ENCODE measurements around the gene GPC6.

GPC6 gene

GRCh38 chr13:93925990-93926389, 699.4 kb downstream of the GPC6 start:
- Histone ChIP-seq H3K4me3 (ENCODE audit: low read depth, low read length) (no peak overlapping the region), H3K36me3 (replicated peaks) (no peaks in the 10 kb centered on the region), H3K27me3 (replicated peaks) (no peaks in the 10 kb centered on the region), H3K27ac (no peak overlapping the region)
- no peak for DNase-seq
- TF ChIP-seq, protein P1, sequence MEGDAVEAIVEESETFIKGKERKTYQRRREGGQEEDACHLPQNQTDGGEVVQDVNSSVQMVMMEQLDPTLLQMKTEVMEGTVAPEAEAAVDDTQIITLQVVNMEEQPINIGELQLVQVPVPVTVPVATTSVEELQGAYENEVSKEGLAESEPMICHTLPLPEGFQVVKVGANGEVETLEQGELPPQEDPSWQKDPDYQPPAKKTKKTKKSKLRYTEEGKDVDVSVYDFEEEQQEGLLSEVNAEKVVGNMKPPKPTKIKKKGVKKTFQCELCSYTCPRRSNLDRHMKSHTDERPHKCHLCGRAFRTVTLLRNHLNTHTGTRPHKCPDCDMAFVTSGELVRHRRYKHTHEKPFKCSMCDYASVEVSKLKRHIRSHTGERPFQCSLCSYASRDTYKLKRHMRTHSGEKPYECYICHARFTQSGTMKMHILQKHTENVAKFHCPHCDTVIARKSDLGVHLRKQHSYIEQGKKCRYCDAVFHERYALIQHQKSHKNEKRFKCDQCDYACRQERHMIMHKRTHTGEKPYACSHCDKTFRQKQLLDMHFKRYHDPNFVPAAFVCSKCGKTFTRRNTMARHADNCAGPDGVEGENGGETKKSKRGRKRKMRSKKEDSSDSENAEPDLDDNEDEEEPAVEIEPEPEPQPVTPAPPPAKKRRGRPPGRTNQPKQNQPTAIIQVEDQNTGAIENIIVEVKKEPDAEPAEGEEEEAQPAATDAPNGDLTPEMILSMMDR (IDR thresholded peaks at IDR 0.05; ENCODE audit: low read depth, low read length, missing control alignments), result no peak
- in situ Hi-C loops (cut with HindIII; ENCODE audit: low pct_ligation_motif_present, low sequenced_read_pairs), result no loop called here

DNA sequence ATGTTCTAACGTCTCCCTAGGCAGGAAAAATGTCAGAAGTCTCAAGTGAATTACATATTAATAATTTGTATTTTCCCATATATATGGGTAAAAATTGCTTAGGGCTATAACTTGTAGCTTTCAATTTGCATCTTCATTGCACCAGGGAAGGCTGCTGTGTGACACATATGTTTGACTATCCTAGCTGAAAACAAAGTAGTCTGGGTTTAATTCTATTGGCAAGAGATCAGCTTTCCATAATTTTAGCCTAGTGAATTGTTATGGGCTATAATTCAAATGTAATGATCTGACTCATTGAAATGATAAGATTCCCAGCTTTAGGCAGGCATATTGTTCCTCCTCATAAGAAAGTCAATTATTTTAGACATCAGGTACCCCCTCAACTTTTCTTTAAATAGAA, 699.8 kb downstream of the GPC6 start:
- TF ChIP-seq, protein P1 (IDR thresholded peaks at IDR 0.05; ENCODE audit: low read depth, low read length, missing control alignments), result no peak

GRCh38 chr13:93927431-93927830, 700.8 kb downstream of the GPC6 start:
- no peak for DNase-seq
- Histone ChIP-seq H3K27me3 (replicated peaks) (no peaks in the 10 kb centered on the region), H3K4me3 (ENCODE audit: low read depth, low read length) (no peak overlapping the region), H3K27ac (no peak overlapping the region), H3K36me3 (replicated peaks) (no peaks in the 10 kb centered on the region)
- in situ Hi-C loops (cut with HindIII; ENCODE audit: low pct_ligation_motif_present, low sequenced_read_pairs), result no loop called here
- TF ChIP-seq, protein P1 (IDR thresholded peaks at IDR 0.05; ENCODE audit: low read depth, low read length, missing control alignments), result no peak

More for the DNA sequence above, 699.8 kb downstream of the GPC6 start:
- Histone ChIP-seq H3K36me3 (replicated peaks) (no peaks in the 10 kb centered on the region), H3K27me3 (replicated peaks) (no peaks in the 10 kb centered on the region), H3K4me3 (ENCODE audit: low read depth, low read length) (no peak overlapping the region), H3K27ac (no peak overlapping the region)
- in situ Hi-C loops (cut with HindIII; ENCODE audit: low pct_ligation_motif_present, low sequenced_read_pairs), result no loop called here
- DNase-seq, result no peak

- no peak overlapping the region for H3K4me3 ChIP-seq (ENCODE audit: low read depth, low read length)
- no peak for DNase-seq
- no peak overlapping the region for H3K27ac ChIP-seq
- in situ Hi-C loops (cut with HindIII; ENCODE audit: low pct_ligation_motif_present, low sequenced_read_pairs), result no loop called here
- H3K27me3 ChIP-seq (replicated peaks), result no peaks in the 10 kb centered on the region
- TF ChIP-seq, protein P1 (IDR thresholded peaks at IDR 0.05; ENCODE audit: low read depth, low read length, missing control alignments), result no peak
- H3K36me3 ChIP-seq (replicated peaks), result no peaks in the 10 kb centered on the region
Observed at GRCh38 chr13:93932901-93933300, 706.3 kb downstream of the GPC6 start.

DNA sequence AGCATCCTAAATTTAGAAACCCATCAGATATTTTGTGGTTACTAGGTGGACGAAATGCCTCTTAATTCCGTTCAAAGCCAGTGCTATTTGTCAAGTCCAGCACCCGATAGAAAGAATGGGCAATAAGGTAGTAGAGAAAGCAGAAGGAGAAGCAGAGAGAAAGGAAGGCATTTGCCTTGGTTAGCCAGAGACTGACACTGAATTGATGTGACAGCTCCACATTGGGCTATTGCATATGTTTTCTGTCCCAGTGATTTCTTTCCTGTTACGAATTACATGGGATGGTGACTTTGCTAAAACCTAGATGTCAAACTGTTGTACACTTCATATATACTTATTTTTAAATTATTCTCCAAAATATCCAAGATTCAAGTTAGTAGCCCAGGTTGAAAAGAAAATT, 710.3 kb downstream of the GPC6 start:
- in situ Hi-C loops (cut with HindIII; ENCODE audit: low pct_ligation_motif_present, low sequenced_read_pairs), result no loop called here
- DNase-seq, result no peak
- Histone ChIP-seq H3K27ac (no peak overlapping the region), H3K27me3 (replicated peaks) (no peaks in the 10 kb centered on the region), H3K4me3 (ENCODE audit: low read depth, low read length) (no peak overlapping the region), H3K36me3 (replicated peaks) (no peaks in the 10 kb centered on the region)
- TF ChIP-seq, protein P1 (IDR thresholded peaks at IDR 0.05; ENCODE audit: low read depth, low read length, missing control alignments), result no peak

DNA sequence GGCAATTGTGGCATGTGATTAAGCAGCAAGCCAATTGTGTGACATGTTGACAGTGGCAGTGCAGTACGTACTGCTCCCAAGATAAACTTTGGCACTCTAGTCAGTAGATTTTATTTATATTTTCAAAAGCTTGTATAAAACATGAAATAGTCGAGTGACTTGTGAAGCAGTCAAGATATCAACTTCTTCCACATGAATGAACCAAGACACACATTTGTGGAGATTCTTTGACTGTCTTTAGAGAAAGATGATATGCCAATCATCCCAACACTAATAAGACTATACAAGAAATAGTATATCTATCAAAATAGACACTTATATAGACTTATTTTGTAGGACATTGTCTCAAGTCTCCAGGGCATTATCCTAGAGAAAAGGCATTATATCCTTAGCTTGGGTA, 714.8 kb downstream of the GPC6 start:
- TF ChIP-seq, protein P1 (IDR thresholded peaks at IDR 0.05; ENCODE audit: low read depth, low read length, missing control alignments), result no peak
- in situ Hi-C loops (cut with HindIII; ENCODE audit: low pct_ligation_motif_present, low sequenced_read_pairs), result no loop called here

More for the DNA sequence above, 714.8 kb downstream of the GPC6 start:
- DNase-seq, result no peak
- H3K4me3 ChIP-seq (ENCODE audit: low read depth, low read length), result no peak overlapping the region
- H3K27me3 ChIP-seq (replicated peaks), result no peaks in the 10 kb centered on the region
- H3K36me3 ChIP-seq (replicated peaks), result no peaks in the 10 kb centered on the region
- no peak overlapping the region for H3K27ac ChIP-seq

Measured in brain microvascular endothelial cell (primary cell).